HG02678 (cell line): Measurements from ENCODE around the gene RAB6B.

Experiments used
- ATAC-seq: cut with Tn5 transposase; IDR thresholded peaks from one replicate; pipeline ENCODE4 v1.9.1; 2021; ENCODE audit warnings: mild to moderate bottlenecking, moderate library complexity; ENCODE audit not compliant: unreplicated experiment

The RAB6B gene

DNA sequence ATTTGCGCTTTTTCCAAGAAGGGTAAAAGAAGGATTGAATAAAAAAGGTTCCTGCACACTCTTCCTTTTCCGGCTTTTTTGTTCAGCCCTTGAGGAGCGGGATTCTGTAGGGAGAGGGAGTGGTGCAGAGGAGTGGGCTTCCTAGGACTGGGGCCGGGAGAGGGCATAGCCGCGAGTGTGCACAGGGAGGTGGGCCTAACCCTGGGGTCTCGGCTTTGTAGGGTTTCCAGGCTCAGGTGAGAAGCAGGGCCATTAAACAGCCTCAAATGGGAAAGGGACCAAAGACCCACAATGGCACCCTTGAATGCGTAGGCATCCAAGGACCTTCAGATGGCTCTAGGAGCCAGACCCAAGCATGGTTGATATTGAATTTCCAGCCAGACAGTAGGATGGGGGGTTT is 35.4 kb upstream of the RAB6B start:
- no peak for ATAC-seq

DNA sequence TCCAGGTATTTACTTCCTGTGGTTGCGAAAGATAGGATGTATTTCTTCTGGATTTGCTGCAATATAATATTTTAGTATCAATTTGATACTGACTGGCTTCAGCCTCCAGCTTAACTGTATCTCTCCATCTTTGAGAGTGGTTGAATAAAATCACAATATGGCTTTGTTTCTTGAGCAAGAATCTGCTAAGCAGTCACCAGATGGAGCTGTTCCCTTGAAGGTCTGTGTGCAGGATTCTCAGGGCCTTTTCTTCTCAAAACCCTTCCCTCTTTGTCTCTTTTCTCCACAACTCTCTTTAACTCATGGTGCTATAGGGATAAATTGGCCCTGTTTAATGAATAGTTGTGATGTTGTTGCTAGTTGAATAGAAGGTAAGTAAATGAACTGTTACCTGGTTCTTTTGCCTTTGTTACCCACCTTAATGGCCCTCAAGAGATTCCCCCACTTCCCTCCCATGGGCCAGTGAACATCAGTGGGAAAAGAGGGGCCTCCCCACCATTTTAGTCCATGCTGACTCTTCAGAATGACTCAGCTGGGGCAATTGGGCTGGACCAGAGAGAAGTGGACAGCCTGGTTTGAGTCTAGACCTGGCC is 34.8 kb upstream of the RAB6B start:
- no peak for ATAC-seq

DNA sequence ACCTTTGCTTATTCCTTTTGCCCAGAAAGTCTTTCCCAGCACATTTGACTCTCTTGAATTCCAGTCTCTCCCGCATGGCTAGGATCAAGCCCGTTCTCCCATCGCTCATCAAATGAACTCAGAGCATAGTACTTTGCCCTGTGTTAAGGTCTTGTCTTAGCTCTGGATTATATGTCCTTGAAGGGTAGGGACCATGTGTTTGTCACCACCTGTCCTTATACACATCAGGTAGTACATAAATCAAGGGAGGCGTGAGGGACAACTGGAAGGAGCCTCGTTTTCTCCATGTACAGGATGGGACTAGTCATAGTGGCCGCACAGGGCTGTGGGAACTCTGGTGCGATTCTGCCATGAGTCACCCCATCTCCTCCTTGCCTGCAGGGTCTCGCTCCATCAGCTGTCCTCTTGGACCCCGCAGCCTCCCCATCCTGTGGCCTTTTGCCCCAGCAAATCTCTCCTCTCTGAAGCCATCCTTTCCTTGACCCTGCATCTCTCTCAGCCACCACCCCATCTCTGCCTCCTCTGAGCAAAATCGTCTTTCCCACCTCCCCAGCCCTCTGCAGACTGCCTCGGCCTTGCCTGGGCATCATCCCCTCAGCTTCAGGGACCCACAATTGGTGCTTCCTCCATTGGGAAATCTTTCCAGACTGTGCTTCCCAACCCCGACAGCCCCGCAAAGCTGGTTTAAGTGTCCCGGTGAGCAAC is 33.4 kb upstream of the RAB6B start:
- no peak for ATAC-seq

DNA sequence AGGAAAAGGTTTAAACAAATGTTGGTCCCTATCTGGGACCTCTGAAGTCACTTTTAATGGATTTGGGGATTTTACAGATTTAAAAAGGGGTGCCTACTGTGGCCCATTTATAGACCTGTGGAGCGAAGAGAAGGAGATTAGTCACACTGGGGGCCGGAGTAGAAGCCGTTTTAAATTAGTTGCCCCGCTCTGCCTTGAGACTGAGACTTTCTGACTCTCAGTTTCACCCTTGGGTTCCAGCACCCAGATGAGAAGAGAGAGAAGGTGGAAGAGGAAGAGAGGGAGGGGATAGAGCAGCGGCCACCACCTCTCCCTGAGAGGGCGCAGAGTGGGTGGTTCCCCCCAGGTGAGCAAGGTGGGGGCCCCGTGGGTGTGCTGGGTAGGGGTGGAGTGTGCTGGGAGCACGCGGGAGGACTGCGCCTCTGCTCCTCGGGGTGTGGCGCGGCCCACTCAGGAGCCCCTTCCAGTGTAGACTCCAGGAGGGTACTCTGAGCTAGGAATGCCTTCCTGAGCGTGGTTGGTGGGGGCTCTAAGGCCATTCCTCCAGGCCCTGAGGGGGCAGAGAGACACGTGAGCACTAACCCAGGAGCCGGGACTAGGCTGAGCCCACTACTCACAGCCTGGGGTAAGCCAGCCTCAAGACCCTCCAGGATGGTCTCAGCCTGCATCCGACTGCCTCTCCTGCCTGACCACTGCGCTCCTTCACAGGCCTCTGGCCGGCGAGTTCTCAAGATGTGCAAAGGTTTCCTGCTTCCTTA is 32.6 kb upstream of the RAB6B start:
- no peak for ATAC-seq

DNA sequence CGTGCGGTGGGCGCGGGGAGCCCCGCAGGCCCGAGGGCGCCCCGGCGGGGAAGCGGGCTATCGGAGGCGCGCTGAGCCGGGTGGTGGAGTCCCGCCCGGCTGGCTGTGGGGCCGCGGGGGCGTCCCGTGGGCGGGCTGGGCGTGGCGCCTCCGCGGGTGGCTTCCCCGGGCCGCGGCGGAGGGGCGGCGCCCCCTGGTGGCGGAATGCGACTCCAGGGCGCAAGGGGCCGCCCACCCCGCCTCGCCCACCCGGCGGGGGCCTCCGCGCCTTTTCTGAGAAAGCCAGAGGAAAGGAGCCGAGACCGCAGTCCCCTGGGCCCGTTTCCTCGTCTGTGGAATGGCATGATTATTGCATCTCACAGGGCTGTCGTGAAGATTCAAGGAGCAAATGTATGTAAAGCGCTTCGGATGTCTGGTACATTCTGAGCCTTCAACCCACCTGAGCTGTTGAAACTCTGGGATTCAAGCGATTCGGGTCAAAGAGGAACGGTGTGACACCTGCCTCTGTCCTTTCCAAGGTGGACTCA is 31.9 kb upstream of the RAB6B start:
- peak; percentile 78 for ATAC-seq

DNA sequence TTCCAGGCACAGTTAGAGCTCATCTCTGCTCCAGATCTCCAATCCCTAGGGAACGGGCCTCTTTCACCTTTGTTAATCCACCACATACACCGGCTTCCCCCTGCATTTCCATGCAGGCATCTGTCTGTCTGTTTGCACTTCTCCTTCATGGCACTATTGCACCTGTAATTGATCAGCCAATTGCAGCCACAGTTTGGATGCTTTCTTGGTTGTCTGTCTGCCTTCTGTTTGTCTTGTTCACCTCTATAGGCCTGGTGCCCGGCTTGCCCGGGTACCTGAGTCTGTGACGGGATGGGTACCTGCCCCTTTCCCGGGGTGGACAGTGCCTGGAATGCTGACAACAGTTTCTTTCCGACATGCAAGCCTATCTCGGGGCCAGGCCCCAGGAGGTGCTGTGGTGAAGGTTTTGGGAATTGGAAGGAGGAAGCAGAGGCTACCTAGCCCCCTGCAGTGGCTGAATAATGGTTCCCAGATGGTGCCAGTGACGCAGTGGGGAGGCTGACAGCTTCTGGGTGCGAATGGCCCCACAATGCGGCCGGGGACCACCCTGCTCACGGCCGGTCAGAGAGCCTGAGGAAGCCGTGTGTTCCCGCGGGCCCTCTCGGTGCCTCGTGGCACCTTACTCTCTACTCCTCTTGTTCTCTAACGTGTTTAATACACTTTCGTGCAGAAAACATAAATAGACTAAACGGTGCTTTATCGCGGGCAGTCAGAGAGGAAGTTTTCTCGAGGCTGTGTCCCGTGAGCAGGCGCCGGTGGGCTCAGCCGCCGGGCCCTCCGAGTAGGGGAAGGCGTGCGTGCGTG is 31.3 kb upstream of the RAB6B start:
- peak; percentile 12 for ATAC-seq

DNA sequence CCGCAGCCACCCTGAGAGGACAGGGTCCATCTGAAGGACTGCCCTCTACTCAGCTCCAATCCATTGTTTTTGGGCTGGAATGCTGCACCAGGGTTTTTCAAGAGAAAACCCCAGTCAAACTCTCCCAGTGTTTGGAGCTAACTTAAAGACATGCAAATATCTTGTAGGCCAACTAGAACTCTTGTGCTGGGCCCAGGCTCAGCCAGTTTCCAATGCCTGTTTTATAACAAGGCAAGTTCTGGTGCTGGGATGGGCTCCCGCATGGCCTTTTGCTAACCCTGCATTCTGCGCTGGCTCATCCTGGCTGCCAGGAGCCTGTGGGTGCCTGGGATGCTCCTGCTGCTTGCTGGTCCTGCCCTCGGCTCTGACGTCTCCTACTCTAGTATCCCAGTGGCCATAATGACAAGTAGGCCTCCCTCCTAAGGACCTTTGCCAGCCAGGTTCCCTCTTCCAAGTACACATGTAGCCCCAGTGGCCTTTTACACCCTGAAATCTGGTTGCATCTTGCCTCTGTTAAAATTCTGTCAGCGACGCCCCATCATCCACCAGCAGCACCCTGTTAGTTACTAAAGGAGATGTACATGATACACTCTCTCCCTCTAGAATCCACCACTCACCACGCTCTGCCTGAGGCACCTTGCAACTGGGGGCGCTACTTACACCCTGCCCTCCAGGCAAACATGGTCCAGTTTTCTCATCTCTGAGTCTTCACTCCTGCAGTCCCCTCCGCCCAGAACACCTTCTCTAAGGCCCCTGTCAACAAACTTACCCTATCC is 30.5 kb upstream of the RAB6B start:
- ATAC-seq = no peak

DNA sequence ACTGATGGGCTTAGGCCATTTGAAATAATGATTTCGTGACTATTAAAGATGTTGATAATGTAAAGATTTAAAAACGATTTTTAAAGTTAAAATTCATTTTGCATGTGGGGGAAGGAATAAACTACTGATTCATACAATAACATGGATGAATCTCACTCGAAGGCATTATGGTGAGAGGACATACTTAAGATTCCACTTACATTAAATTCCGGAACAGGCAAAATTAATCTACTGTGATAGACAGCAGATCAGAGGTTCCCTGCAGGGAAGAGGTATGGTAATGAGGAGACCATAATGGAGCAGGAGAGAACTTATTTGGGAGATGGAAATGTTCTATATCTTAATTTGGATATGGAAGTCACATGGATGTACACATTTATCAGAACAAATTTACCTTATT is 28.4 kb upstream of the RAB6B start:
- no peak for ATAC-seq

DNA sequence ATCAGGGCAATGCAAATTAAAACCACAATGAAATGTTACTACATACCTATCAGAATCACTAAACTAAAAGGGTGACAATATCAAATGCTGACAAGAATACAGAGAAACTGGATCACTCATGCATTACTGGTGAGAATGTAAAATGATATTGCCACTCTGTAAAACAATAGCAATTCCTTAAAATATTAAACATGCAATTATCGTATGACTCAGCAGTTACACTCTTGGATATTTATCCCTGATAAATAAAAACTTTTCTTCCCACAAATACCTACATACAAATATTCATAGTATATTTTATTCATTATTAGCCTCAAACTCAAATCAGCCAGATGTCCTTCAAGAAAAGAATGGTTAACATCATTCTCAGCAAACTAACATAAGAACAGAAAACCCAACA is 25.9 kb upstream of the RAB6B start:
- no peak for ATAC-seq

DNA sequence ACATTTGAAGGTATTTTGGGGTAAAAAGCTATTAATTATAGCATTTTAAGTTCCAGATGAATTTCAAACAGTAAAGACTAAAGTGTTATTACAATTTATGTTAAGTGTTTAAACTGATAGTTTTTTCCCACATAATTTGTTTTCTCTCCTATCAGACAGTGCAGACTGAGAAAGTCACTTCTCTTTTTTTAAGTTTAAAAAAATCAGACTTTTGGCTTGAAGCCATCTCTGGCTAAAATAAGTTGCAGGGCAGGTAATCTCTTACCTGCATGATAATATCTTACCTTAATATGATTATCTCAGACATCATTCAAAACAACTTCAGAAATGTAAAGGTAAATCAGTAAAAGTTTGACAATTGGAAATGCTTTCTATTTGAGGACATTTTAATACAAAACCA is 21.5 kb upstream of the RAB6B start:
- ATAC-seq = no peak

DNA sequence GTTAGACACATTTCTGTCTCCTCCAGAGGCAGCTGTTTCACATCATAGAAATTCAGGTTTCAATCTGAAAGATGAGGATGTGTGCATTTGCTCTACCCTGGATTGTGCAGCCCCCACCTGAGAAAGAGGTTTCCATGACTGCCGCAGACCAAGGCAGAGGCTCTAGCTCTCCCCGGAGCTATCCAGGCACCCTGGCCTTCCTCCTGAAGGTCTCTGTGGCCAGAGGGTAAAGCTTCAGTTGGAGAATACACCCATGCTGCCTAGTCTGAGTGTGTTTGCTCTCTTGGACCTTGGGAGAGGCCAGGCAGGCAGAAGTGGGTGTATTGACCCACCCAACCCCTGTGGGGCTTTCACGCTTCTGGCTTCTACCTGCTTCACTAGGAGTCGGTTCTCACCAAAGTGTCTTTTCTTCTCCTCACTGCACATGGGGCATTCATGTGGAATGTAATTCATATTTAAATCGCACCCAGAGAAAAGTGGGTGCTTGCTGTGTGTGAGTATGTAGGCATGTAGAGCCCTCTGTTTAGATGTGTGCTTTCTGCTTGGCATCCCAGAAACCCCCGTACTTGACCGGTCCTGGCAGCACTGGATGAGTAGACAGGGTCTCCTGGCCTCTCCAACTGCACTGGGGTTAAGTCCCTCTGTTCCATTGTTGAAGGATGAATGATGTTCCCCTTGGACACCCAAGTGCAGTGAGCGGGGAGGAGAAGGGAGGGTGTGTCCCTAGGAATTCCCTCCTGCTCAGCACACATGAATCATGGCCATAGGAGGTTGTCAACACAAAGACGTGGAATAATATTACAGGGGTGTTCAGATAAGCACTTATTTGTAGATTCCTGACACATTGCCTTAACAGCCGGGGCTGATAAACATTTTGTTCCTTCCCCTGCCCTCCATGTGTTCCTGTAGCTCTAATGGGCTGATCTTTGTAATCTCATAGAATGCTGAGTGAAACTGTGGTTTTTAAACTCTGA is 20.3 kb upstream of the RAB6B start:
- ATAC-seq = no peak

DNA sequence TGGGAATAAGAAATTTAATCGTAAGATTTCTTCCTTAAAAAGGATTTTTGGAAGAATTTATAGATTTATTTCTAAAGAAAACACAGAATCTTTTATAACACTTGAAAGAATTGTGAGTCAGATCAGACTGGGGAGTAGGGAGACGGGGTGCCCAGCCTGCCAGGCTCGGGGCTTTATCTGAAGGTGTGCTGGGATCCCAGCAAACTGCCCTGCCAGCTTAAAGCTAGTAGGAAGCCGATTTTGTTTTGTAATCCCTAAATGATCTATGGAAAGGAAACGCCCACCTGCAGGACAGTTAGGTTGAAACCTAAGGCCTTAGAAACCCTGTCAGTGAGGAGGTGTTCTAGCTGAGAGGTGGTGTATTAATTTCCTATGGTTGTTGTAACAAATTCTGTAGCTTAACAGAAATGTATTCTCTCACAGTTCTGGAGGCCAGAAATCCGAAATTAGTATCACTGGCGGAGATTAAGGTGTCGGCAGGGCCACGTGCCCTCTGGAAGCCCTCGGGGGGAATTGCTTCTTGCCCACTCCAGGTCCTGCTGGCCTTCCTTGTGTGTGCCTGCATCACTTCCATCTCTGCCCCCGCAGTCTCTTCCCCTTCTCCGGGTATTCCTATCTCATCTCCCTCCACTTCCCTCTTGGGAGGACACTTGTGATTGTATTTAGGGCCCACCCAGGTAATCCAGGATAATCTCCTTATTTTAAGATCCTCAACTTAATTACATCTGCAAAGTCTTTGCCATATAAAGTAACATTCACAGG is 19.3 kb upstream of the RAB6B start:
- ATAC-seq = no peak

DNA sequence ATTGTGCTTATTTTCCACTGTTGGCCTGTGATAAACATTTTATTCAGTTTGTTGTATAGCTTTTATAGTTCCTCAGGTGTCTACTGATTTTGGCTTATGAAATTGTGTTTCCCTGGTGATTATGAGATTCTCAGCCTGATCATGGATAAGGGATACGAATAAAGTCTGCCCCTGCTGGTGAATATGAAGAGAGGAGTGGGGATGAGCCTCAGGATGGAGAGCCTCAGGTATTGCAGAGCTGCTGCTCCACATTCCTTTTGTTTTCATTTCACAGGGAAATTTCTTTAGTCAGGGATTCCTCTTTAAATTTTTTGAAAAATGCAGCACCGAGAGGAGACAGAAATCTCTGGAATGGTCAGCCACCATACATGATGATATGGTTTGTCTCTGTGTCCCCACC is 14.7 kb upstream of the RAB6B start:
- no peak for ATAC-seq

DNA sequence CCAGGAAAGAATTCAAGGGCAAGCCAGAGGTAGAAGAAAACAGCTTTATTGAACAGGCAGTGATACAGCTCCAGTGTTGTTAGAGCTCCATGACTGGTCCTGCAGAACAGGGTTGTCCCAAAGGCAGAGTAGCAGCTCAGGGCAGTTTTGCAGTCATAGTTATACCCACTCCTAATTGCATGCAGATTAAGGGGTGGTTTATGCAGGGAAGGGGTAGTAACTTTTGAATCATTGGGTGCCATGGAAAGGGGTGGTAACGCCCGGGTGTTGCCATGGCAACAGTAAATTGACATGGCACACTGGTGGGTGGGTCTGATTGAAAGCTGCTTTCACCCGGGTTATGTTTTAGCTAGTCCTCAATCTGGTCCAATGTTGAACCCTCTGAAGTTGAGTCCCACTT is 9.7 kb upstream of the RAB6B start:
- no peak for ATAC-seq

DNA sequence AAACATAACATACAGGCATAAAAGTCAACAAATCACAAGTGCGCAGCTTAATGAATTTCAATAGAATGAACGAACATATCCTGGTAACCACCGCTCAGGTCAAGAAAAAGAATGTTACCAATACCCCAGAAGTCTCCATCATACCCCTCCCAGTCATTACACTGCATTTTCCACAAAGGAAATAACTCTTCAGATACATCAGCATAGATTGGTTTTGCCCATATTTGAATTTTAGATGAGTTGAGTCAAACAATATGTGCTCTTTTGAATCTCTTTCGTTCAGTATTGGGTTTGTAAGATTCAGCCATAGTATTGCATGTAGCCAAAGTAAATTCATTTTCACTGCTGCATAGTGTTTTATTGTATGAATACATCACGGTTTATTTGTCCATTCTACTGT is 6.2 kb upstream of the RAB6B start:
- ATAC-seq = no peak

DNA sequence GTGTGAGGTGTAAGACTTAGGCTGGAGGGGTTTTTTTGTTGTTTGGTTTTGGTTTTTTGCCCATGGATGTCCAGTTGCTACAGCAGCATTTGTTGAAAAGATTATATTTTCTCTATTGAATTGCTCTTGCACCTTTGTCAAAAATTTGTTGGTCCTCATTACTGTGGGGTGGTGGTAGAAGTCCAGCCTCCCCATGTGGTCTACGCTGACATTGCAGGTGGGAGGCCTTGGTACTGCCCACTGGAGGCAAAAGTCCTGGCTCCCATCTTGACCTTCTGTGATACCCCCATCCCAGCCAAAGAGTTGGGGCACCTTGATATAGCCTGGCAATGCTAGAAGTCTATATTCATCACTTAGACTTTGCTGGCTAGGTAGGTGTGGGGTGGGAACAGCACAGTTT is 5.4 kb upstream of the RAB6B start:
- ATAC-seq = no peak

DNA sequence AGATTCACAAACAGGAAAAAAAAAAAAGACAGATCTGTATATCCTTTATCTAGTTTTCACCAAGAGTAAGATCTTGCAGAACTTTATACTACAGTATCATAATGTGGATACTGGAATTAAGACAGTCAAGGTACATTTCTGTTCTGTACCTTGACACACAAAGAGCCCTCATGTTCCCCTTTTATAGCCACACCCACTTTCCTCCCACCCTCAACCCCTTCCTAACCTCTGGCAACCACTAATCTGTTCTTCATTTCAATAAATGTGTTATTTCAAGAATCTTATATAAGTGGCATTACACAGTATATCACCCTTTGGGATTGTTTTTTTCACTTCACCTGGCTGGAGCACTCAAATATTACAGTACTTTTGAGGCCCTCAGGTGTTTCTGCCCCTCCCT is 3.6 kb upstream of the RAB6B start:
- no peak for ATAC-seq

DNA sequence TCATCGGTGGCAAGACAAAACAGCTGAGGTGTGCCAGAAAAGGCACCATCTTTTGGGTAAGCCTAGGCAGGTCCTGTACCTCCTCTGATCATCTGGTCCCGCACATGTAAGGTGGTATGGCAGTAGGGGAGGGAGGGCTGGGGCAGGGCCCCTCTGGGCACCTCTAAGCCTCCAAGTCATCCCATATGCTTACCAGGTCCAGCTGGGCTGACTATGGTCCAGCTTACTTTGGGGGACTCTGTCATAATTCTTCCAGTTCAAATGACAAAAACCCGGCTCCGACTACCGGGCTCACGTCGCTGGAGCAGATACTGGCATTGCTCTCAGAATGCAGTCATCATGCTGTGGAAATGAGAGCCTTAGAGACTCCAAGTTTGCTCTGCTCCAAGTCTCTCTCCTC is 1.9 kb upstream of the RAB6B start:
- no peak for ATAC-seq
